Esophagus muscularis mucosa (tissue), 3 donors: ENCODE results near the gene PLXDC2.

ENCODE experiments used
- CTCF ChIP-seq, 3 experiments: fragments of 200-600 bp in 2 of 3; fragments of 450-650 bp in 1 of 3; sonication (generic) in 2 of 3; IDR thresholded peaks; one replicate each; pipeline ENCODE4 v1.5.1; 2017 to 2019; ENCODE audit warnings: antibody characterized with exemption in 3 of 3, mild to moderate bottlenecking in 2 of 3, moderate library complexity in 1 of 3
- POLR2A ChIP-seq: fragments of 450-650 bp; IDR thresholded peaks from one replicate; pipeline ENCODE4 v1.6.1; 2017; ENCODE audit warnings: antibody characterized with exemption, moderate library complexity, mild to moderate bottlenecking, low read depth
- POLR2AphosphoS5 ChIP-seq, 2 donors: sonication (generic); formaldehyde crosslinking; IDR thresholded peaks; one replicate each; pipeline ENCODE4 v1.6.1; 2017; ENCODE audit warnings: antibody characterized with exemption in 2 of 2

GRCh38 chr10:19775296-19775695 is 40.9 kb upstream of the PLXDC2 start:
- TF ChIP-seq POLR2A (no peak), POLR2AphosphoS5 (IDR thresholded peaks at IDR 0.05) (no peak), CTCF (IDR thresholded peaks at IDR 0.05) (no peak)
